NCI-H1930 (cell line): ENCODE data around the gene CFAP46.
A peak's percentile ranks its signal among the peaks of the same experiment; 100 is the strongest.
"Not testable (repeated sequence)": the region's sequence is repeated elsewhere in the genome, so short reads cannot be mapped to it uniquely, and the experiment has no call there.

Source experiments
- DNase-seq, 2 experiments: peaks; one replicate each; lab custom pipeline; 2025; lab: John Stamatoyannopoulos, UW

CFAP46 gene

DNA sequence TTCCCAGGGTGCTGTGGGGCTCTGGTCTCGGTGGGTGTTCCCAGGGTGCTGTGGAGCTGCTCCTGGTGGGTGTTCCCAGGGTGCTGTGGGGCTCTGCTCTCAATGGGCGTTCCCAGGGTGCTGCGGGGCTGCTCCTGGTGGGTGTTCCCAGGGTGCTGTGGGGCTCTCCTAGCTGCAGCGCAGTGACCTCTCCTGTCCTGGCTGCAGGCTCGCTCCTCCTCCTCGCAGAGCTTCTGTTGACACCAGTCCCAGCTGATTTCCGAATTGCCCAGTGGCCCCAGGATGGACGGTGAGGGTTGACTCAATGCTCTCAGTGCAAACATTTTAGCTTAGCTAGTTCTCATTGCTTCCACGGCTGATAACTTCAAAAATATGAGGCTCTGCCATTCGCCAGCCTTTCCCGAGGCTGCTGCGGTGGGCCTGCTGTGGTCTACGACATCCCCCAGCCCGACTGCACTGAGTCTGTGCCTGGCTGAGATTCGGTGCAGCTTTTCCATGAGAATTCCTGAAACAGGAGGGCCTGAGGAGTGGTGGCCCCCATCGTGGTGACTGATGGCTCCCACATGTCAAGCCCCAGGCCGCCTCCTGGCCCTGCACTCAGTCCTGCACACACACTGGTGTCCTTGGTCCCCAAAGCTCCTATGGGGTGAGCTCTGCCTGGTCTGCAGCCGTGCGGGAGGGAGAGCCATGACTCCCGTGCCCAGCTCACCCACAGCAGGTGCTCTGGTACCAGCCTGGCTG is 98.1 kb downstream of the CFAP46 start:
- no peak for DNase-seq

DNA sequence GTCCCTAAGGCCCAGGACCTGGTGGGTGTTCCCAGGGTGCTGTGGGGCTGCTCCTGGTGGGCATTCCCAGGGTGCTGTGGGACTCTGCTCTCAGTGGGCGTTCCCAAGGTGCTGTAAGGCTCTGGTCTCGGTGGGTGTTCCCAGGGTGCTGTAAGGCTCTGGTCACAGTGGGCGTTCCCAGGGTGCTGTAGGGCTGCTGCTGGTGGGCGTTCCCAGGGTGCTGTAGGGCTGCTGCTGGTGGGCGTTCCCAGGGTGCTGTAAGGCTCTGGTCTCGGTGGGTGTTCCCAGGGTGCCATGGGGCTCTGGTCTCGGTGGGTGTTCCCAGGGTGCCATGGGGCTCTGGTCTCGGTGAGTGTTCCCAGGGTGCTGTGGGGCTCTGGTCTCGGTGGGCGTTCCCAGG is 99.1 kb downstream of the CFAP46 start:
- DNase-seq: not testable (repeated sequence)

DNA sequence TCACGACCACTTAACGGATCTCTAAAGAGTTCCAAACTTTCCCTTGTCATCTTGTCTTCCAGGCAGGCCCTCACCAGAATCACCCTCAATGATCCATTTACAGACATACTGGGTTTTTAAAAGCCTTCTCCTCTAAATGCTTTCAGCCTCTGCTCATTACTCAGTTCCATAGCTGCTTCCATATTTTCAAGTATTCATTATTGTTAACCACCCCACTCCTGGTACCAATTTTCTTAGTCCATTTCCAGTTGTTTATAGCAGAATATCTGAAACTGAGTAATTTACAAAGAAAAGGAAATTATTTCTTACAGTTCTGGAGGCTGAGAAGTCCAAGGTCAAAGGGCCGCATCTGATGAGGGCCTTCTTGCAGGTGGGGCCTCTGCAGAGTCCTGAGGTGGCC is 100.0 kb downstream of the CFAP46 start:
- no peak for DNase-seq

DNA sequence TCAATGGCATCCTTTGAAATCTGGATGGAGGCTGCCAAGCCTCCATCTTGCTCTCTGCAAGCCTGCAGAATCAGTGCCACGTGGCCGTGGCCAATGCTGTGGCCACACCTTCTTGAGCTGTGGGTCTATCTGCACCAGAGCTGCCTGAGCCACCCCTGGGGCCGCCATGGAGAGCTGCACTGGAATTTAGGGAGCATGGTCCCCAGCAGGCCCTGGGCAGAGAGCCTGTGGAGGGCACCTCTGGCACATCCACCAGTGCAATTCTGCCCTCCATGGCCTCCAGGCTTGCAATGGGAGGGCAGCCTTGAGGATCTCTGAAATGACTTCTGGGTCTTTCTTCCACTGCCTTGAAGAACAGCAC is 100.8 kb downstream of the CFAP46 start:
- no peak for DNase-seq

DNA sequence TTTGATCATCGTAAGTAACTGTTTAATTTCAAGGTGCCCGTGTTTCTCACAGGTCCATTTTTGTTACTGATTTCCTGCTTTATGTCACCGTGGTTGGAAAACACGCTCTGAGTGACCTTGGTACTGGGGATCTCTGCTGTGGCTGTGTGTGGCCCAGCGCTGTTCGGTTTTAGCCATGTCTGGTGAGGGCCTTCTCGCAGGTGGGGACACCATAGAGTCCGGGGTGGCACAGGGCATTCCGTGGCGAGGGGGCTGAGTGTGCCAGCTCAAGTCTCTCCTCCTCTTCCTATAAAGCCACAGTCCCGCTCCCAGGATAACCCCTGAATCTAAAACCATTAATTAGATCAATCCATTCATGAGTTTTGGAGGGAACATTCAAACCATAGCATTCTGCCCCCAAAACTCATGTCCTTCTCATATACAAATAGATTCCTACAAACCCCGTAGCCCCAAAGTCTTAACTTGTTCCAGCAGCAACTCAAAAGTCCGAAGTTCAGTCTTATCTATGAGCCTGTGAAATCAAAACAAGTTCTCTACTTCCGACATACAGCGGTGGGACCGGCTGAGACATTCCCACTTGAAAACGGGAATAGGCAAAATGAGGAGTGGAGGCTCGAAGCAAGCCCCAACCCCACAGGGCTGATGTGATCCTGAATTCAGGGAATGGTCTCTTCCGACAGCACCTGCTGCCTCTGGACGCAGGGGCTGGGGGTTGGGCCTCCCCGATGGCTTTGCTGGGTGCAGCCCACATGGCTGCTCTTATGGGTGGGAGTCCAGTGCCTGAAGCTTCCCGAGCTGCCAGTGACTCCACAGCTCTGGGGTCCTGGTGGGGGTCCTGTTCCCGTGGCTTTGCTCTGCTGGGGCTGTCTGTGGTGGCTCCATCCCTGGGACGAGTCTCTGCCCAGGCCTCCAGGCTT is 101.4 kb downstream of the CFAP46 start:
- no peak for DNase-seq

DNA sequence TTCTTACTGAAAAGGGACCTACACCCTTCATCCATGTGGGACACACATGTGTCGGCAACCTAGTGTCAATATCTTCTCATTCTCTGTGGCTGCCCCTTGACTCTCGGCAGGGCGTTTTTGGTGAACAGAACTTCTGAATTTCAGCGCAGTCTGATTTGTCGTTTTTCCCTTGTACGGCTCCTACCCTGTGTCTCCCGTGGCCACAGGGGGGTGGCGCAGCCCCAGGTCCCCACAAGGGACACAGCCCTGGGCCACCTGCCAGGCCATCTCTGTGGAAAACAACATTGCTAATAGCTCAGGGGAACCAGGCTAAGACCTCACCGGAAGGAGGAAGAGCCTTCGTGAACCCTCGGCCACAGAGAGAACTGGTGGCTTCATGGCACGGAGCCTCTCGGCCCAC is 103.3 kb downstream of the CFAP46 start:
- no peak for DNase-seq

DNA sequence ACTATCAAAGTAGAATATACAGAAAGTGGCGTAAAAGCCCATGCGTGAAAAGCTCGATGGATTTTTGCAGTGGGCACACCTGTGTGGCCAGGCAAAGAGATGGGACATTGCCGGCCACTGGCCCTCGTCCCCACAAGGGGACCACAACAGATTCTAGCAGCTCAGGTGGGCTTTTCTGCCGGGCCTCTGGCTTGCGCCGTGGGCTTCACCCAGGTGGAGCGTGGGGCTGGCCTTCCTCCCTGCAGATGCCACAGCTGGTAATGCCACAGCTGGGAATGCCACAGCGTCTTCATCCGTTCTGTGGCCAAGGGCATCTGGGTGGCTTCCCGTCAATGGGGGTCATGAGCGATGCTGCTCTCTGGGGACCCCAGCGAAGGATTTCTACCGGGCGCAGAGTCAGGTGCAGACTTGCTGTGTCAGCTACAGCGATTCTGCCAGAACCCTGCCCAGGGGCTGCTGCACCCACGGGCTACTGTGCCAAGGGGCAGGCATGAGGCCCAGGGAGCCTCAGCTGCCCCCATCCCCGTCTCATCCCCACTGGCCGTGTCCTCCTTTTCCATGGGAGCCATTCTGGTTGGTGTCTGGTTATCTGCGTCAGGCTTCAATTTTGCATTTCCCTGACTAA is 103.9 kb downstream of the CFAP46 start:
- no peak for DNase-seq

DNA sequence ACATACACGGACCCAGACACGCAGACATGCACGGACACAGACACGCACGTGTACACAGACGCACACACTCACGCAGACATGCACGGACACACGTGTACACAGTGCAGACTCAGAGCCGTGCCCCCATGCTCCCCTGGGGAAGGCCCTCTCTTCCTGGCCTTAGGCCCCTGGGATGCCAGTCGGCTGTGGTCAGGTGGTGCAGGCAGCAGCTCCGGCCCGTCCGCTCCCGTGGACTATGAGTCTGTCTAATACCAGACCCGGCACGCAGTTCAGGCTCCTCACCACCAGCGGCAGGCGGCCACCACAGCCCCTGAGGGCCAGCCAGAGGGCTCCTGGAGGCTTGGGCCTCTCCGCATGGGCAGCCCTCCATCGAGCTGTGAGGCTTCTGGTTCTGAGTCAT is 104.5 kb downstream of the CFAP46 start:
- DNase-seq: no peak

DNA sequence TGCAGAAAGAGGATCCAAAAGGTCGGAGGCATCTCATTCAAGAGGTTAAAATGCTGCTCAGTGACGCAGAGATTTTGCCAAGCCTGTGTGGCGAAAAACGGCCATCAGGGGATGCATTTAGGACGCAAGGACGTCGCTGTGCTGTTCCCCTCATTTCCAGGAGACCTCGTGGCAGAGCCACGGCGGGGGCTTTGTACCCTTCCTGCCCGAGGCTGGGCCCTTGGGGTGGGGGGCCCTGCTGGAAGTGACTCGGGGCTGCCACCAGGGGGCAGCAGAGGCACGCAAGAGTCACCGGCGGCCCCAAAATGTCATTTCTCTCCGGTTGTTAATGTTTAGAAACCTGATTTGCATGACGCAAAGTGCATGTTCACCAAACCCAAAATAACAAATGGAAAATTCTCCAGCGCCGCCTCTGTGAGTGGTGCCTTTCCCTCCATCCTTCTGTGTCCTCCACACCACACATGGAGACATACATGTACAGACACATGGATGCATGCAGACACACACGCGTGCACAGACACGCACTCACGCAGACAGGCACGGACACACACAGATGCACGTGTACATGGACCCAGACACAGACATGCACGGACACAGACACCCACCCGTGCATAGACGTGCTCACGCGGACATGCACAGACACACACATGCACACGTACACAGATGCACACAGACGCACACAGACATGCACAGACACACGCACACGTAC is 105.4 kb downstream of the CFAP46 start:
- DNase-seq: peak in 1 of 2 experiments; percentile 10

DNA sequence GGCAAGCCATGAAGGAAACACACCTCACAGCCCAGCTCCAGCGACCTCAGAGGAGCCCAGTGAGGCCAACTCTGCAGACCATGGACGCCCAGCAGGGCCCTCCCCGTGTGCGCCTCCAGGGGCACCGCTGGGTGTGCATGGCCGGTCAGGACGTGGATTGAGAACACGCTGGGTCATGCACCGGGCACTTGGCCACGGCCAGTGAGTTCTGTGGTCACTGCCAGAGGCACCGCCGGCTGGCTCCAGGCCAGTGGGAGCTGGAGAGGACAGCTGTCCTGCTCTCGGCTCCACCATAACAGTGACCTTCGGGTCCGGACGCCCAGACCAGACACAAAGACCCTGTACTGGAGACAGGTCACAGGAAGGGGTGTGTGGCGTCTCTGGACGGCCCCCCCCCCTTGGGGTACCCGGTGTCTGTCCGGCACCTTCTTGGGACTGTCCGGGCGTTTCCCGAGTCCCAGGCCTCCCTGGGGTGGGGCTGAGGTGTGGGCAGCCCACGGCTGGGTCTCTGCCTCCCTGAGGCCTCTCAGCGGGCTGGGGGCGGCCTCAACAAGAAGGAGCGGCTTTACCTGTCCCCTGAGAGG is 106.0 kb downstream of the CFAP46 start:
- no peak for DNase-seq

DNA sequence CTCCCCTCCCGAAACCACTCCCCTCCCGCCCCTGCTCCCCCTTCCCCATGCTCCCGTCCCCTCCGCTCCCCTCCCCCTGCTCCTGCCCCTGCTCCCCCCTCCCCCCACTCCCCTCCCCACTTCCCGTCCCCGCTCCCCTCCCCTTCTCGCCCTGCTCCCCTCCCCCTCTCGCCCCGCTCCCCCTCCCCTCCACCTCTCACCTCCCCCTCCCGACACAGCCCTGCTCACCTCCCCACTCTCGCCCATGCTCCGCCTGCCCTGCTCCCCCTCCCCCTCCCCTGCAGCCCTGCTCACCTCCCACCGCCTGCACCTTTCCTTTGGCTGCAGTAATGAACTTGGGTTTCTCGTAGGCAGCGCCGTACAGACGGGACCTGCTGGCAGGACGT is 106.5 kb downstream of the CFAP46 start:
- no peak for DNase-seq

DNA sequence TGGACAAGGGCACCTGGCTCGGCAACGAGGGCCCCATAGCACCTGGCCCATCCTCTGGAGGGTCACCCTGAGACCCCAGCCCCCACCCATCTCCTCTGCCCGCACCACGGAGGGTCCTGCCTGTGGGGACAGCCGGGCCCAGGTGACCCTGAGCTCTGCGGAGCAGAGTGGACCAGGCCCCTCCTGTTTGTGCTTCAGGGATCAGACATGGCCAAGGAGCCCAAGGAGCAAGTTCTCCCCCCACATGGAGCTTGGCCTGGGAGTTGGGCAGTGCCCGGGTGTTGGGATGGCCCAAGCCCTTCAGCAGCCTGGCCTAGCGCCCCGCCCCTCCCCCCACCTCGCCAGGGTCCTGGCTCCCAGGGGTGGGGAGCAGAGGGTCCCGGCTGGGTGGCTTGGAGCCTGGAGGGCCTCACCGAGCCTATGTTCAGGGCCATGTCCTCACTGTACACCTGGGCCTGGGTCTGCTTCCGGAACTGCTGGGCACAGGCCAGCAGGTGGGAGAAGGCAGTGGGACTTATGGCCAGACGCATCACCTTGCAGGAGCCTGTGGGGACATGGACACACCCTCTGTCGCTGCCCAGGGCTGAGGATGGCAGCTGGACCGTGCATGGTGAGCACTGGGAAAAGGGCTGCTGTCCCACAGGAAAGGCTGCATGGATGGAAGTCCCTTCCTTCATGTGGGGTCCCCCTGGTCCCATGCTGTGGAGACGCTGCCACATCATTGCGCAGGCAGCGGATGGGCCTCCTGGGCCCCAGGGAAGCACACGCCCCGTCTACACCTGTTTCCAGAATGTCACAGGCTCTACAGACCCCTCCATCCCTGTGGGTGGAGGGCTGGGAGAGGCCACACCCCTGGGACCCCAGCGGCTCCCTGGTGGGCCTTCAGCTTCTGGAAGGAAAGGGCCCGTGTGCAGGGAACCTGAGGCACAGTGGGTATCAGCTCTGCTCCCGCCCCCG is 107.2 kb downstream of the CFAP46 start:
- DNase-seq: no peak

DNA sequence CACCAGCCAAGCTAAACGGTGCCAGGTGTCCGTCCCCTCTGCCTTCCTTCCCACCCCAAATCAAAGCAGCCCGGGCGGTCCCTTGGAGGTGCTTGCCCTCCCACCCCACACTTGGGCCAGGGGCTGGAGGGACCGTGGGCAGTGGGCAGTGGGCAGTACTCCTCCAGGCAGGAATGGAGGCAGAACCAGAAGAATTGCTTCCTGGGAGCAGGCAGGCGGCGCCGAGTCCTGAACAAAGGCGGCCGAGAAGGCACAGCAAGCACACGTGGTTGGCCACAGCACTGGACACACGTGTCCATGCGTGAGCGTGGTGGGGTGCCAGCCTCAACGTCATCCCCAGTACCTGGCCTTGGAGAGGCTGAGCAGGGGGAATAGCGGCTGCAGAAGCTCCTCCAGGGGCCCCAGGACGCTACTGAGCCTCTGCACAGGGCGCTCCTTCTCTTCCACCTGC is 108.0 kb downstream of the CFAP46 start:
- no peak for DNase-seq

DNA sequence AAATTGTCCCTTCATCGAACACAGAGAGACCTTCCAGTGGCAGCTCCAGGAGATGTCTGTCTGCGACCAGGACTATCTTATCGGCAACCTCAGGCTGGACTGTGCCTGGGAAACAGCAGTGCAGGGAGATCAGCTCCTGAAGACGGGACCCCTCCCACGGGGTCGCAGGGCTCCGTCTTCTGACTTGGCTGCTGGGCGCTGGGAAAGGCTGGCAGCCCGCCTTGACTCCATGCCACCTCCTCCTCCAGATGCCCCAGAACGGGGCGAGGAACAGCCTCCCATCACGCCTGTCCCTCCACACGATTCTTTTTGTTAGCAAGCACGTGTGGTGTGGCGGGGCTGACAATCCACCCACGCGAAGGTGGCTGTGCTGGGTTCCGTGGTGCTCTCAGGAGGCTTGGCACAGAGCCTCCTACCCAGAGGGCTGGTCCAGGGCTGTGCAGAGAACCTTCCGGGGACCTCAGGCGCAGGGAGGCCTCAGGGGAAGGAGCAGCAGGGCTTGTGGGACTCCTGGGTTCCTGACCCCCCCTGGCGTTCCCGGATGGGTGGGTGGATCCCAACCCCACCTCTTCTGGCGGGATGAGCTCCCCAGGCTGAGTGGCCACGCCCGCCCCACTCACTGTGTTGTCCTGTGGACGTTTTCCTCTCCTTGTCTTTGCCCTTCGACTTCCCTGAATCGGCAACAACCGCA is 108.8 kb downstream of the CFAP46 start:
- no peak for DNase-seq

DNA sequence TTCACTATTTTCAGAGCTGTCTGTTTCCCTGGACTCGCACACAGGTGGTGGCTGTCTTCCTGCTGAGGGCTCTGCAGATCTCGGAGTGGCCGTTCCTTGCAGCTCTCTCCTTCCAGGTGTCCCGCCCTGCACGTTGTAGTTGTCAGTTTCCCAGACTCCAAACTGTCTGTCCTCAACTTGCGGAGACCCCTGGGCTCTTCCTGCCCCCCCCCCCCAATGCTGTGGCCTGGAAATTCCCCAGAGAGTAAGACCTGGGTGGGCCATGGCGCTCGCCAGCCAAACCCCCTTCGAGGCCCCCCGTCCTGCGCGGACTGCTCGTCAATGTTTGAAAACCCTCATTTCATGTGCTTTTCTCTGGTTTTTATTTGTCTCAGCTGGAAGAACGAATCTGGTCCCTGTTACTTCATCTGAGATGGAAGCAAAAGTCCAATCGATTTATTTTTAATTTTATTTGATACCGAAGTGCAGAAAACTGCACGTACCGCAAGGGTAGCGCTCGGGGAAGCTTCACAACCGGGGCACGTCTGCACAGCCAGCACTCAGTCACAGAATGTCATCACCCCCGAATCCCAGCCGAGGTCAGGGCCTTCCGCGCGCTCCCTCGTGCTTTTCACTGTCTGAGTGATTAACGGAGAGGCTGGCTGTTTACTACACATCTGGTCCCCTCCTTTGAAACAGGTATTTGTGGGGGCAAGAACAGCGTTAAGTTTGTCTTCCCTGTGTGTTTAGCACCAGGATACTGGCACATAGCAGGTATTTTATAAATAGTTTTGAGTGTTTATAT is 110.0 kb downstream of the CFAP46 start:
- no peak for DNase-seq

DNA sequence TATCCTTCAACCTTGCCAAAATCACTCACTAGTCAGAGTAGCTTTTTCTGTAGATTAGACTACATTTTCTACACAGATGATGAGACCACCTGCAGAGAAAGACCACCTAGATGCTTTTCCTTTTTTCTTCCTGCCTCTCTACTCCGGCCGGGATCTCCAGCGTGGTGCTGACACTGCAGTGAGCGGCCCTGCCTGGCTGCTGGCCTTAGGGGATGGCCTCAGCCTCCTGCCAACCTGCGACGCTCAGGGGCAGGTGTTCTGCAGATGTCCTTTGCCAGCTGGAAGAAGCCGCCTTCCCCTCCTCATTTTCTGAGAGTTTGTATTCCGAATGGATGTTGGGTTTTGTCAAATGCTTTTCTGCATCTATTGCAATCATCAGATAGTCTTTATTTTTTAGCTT is 113.0 kb downstream of the CFAP46 start:
- no peak for DNase-seq

DNA sequence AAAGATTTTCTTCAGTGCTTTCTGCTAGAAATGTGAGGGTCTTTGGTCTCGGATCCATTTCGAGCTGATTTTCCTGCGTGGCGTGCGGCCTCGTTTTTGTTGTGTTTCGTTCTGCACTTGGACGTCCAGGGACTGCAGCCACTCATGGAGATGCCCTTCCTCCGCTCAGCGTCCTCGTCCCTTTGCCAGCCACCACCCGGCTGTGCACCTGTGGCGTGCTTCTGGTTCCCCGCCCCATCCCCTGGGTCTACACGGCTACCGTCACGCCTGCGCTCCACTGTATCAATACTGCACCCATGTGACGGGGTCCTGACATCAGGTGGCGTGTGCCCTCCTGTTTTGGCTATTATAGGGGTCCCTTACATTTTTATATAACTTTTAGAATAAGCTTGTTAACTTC is 113.7 kb downstream of the CFAP46 start:
- no peak for DNase-seq

DNA sequence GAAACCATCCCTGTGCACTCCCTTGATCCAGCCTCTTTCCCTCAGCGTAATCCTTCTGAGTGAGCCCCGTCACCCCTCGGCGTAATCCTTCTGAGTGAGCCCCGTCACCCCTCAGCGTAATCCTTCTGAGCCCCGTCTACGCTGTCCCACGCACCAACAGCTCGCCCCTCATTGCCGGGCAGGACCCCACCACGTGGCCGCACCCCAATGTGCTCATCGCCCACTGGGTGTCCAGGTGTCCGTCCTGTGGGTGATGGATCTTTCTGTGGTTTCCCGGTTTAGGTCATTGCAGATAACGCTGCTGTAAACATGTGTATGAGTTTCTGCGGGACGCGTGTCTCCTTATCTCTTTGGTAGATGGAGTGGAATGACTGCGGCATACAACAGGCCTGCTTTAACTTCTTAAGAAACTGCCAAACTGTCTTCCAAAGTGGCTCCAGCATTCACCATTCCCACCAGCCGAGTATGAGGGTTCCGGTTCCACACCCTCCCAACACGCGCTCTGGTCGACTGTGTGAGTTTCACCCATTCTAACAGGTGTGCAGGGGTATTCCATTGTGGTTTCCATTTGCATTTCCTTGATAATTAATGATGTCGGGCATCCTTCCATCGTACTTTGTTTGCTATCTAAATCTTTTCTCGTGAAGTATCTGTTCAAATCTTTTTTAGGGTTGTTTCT is 114.4 kb downstream of the CFAP46 start:
- no peak for DNase-seq

DNA sequence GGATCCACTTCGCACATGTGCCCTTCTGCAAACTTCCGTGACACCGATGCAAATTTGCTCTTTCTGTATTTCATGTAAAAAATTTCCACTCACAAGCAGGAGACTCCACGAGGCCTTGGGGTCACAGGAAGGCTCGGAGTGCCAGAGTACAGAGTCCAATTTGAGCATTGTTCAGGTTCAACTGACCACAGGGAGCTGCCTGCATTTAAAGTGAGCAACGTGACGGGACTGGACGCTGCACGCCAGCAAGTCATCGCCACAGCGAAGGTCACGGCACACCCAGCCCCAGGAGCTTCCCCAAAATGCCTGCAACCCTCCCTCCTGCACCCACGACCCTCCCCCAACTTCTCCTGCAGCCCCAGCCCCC is 115.0 kb downstream of the CFAP46 start:
- DNase-seq: no peak
